Stimulated activated CD8-positive, alpha-beta memory T cell treated with anti-CD3 and anti-CD28 coated beads, Interleukin-2, amount 100 ng/mL, for 48 hours (primary cell): Measurements from ENCODE around the gene ATP2A3.

Source experiments
- DNase-seq, 2 donors: peaks; one replicate each; pipeline ENCODE4 v3.0.0-alpha.2; 2020; ENCODE audit warnings: low read depth in 2 of 2

ATP2A3 gene

GRCh38 chr17:3964203-3965117 lies at the start of gene ATP2A3:
Gene ATP2A3, minus strand, starts transcription at chr17:3964437. Its CDS starts 146 bp downstream, at chr17:3964291.
- peak in 1 of 2 donors; percentile 68 for DNase-seq

- DNase-seq = no peak
Measured at GRCh38 chr17:4010754-4011153, 46.5 kb upstream of the ATP2A3 start.

GRCh38 chr17:4009186-4009785 lies 45.0 kb upstream of the ATP2A3 start:
- DNase-seq = no peak

- DNase-seq = no peak
Measured at GRCh38 chr17:4008441-4009185, 44.4 kb upstream of the ATP2A3 start.

GRCh38 chr17:4008082-4008435 lies 43.8 kb upstream of the ATP2A3 start:
- no peak for DNase-seq

GRCh38 chr17:4007346-4008081 lies 43.3 kb upstream of the ATP2A3 start:
- no peak for DNase-seq

GRCh38 chr17:4006745-4007211 lies 42.5 kb upstream of the ATP2A3 start:
- DNase-seq = no peak

- DNase-seq = no peak
Measured at GRCh38 chr17:4006165-4006589, 41.9 kb upstream of the ATP2A3 start.

GRCh38 chr17:4005296-4006164 lies 41.3 kb upstream of the ATP2A3 start:
- DNase-seq = no peak

- DNase-seq = peak; percentile 42 to 53
Measured at GRCh38 chr17:4004517-4005295, 40.5 kb upstream of the ATP2A3 start.

- no peak for DNase-seq
Measured at GRCh38 chr17:4003501-4004421, 39.5 kb upstream of the ATP2A3 start.

GRCh38 chr17:4003131-4003500 lies 38.9 kb upstream of the ATP2A3 start:
- DNase-seq = no peak

- DNase-seq = no peak
Measured at GRCh38 chr17:4001048-4001590, 36.9 kb upstream of the ATP2A3 start.

- no peak for DNase-seq
Measured at GRCh38 chr17:3998436-3998835, 34.2 kb upstream of the ATP2A3 start.

GRCh38 chr17:3995067-3995466 lies 30.8 kb upstream of the ATP2A3 start:
- no peak for DNase-seq

- no peak for DNase-seq
Measured at GRCh38 chr17:3994221-3994576, 30.0 kb upstream of the ATP2A3 start.

- no peak for DNase-seq
Measured at GRCh38 chr17:3993493-3994220, 29.4 kb upstream of the ATP2A3 start.

GRCh38 chr17:3992370-3992769 lies 28.1 kb upstream of the ATP2A3 start:
- no peak for DNase-seq
